Effector memory CD4-positive, alpha-beta T cell (primary cell): ENCODE measurements around the gene C1orf210.

Experiments used
- DNase-seq, 3 donors: peaks; one replicate each; pipeline ENCODE4 v3.0.0-alpha.2; 2020
- H3K27ac ChIP-seq: 2 replicates; pipeline ENCODE4 v1.7.0; 2013; ENCODE audit warnings: mild to moderate bottlenecking, low read length, moderate library complexity; ENCODE audit not compliant: insufficient read depth, poor library complexity, severe bottlenecking
- H3K27me3 ChIP-seq: replicated peaks from 2 replicates; pipeline ENCODE4 v1.7.0; 2013; ENCODE audit warnings: mild to moderate bottlenecking, low read length; ENCODE audit not compliant: insufficient read depth, control insufficient read depth, poor library complexity, severe bottlenecking
- H3K36me3 ChIP-seq: 2 replicates; pipeline ENCODE4 v1.7.0; 2013; ENCODE audit warnings: mild to moderate bottlenecking, low read length, moderate library complexity; ENCODE audit not compliant: control insufficient read depth, insufficient read depth
- H3K4me1 ChIP-seq: 2 replicates; pipeline ENCODE4 v1.7.0; 2013; ENCODE audit warnings: low read length, mild to moderate bottlenecking; ENCODE audit not compliant: control insufficient read depth, insufficient read depth, poor library complexity, severe bottlenecking
- H3K4me3 ChIP-seq: 2 replicates; pipeline ENCODE4 v1.7.0; 2013; ENCODE audit warnings: low read length, low read depth, mild to moderate bottlenecking; ENCODE audit not compliant: insufficient read depth, poor library complexity, severe bottlenecking
- H3K9me3 ChIP-seq: 2 replicates; pipeline ENCODE4 v1.7.0; 2013; ENCODE audit warnings: mild to moderate bottlenecking, low read length, moderate library complexity; ENCODE audit not compliant: control insufficient read depth

Gene C1orf210

DNA sequence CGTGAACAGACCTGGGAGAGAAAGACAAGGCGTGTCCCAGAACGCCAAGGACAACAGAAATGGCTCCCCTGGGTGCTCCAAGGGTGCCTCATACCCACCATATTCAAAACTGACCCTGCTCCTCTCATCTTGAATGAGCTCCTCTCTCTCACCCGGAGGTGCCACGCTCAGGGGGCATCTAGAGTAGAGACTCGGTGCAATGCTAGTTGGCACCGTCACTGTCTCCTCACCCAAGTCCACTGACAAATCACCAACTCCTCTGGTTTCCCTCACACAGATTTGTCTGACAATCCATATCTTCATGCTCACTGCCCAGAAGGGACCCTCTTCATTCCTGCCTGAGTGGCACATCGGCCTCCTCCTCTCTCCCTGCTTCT is 10.6 kb downstream of the C1orf210 start:
- Histone ChIP-seq H3K4me1 (peaks cover 8% of the 10 kb centered on the region), H3K27me3 (no peaks in the 10 kb centered on the region), H3K36me3 (no peaks in the 10 kb centered on the region), H3K4me3 (peak overlapping the region; percentile 37), H3K27ac (no peak overlapping the region), H3K9me3 (no peaks in the 10 kb centered on the region)
- DNase-seq = no peak

DNA sequence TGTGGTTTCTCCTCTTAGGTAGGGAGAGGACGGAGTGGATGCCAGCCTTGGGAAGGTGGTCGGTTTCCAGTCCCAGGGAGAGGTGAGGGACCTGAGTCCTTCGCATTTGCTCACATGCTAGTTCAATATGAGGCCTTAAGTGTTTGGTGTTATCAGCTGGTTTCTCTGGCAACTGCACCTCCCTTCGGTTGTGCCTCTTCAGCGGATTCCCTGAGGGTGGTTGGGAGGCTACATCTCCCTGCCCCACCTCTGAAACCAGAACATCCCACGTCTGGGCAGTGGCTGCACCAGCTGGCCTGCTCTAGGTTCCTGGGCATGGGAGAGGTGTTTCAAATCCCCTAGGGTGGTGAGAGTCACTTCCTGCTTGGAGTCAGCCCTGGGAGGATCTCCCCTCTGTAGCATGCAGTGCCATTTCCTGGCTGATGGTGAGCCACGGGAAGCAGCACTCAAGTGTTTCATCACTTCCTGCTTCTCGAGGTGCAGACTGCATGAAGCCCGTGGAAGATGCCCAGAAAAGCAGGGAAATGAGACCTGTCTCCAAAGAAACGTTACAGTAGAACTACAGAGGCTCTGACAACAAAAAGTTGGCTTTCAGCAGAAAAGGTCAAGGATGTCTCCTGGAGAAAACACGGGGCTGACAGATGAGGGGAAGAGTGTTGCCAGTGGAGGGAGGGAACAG is 11.1 kb downstream of the C1orf210 start:
- peak overlapping the region; percentile 37 for H3K4me3 ChIP-seq
- H3K27ac ChIP-seq = no peak overlapping the region

DNA sequence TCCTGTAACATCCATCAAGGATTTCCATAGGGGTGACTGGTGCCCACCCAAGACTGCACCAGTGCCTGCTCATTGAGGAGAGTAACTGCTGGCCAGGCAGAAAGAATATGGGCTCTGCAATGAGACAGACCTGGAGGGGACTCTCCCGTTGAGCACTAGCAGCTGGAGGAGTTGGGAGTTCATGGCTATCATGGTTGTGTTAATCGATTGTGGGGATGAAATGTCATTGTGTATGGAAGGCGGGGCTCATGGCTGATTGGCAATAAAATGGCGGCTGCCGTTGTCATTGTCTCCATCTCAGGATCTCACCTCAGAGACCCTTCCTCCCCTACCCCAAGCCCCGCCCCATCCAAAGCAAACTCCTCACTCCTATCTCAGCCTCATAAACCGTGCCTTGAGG is 11.7 kb downstream of the C1orf210 start:
- H3K36me3 ChIP-seq = no peaks in the 10 kb centered on the region
- no peak for DNase-seq
- H3K27me3 ChIP-seq = no peaks in the 10 kb centered on the region
- no peak overlapping the region for H3K4me3 ChIP-seq
- no peak overlapping the region for H3K27ac ChIP-seq
- peaks cover 8% of the 10 kb centered on the region for H3K4me1 ChIP-seq
- H3K9me3 ChIP-seq = no peaks in the 10 kb centered on the region

More for the DNA sequence above, 11.1 kb downstream of the C1orf210 start:
- DNase-seq = no peak
- H3K9me3 ChIP-seq = no peaks in the 10 kb centered on the region
- H3K27me3 ChIP-seq = no peaks in the 10 kb centered on the region
- peaks cover 8% of the 10 kb centered on the region for H3K4me1 ChIP-seq
- H3K36me3 ChIP-seq = no peaks in the 10 kb centered on the region

DNA sequence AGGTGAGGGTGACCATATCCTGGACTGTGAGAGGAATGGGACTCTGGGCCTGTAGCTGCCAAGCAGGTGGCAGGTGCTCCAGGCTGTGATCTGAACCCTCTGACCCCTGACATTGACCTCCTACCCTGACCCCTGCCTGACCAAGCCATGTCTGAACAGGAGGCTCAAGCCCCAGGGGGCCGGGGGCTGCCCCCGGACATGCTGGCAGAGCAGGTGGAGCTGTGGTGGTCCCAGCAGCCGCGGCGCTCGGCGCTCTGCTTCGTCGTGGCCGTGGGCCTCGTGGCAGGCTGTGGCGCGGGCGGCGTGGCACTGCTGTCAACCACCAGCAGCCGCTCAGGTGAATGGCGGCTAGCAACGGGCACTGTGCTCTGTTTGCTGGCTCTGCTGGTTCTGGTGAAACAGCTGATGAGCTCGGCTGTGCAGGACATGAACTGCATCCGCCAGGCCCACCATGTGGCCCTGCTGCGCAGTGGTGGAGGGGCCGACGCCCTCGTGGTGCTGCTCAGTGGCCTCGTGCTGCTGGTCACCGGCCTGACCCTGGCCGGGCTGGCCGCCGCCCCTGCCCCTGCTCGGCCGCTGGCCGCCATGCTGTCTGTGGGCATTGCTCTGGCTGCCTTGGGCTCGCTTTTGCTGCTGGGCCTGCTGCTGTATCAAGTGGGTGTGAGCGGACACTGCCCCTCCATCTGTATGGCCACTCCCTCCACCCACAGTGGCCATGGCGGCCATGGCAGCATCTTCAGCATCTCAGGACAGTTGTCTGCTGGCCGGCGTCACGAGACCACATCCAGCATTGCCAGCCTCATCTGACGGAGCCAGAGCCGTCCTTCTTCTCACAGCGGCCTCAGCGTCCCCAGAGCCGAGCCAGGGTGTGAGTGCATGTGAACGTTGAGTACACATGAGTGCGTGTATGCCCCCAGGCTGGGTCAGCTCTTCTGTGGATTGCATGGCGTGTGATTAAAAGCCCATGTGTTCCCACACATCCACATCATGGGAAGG is 12.5 kb downstream of the C1orf210 start:
- DNase-seq = no peak
- H3K36me3 ChIP-seq = no peaks in the 10 kb centered on the region
- no peaks in the 10 kb centered on the region for H3K27me3 ChIP-seq
- no peaks in the 10 kb centered on the region for H3K9me3 ChIP-seq
- peaks cover 8% of the 10 kb centered on the region for H3K4me1 ChIP-seq
- no peak overlapping the region for H3K4me3 ChIP-seq
- H3K27ac ChIP-seq = no peak overlapping the region

DNA sequence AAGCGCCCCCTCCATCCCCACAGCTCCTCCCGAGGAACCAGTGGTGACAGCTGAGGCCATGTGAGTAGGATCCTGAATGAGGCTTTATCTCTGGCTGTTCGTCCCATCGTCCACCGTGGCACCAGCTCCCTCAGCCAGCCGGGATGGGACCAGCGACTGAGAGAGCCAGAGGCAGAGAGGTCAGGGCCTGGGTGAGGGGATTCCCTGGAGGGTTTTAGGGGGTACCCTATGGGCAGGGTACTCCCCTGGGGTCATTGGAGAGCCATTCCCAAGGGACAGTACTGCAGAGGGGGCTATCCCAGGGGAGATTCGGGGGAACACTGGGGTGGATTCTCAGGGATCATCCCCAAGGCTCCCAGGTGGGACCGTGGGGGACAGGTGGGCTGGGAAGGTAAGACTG is 13.2 kb downstream of the C1orf210 start:
- H3K4me3 ChIP-seq = no peak overlapping the region
- DNase-seq = no peak
- H3K4me1 ChIP-seq = peaks cover 8% of the 10 kb centered on the region
- no peaks in the 10 kb centered on the region for H3K27me3 ChIP-seq
- H3K36me3 ChIP-seq = no peaks in the 10 kb centered on the region
- H3K9me3 ChIP-seq = no peaks in the 10 kb centered on the region
- no peak overlapping the region for H3K27ac ChIP-seq

- Histone ChIP-seq H3K9me3 (no peaks in the 10 kb centered on the region), H3K27me3 (no peaks in the 10 kb centered on the region), H3K4me3 (no peak overlapping the region), H3K27ac (no peak overlapping the region), H3K4me1 (peaks cover 8% of the 10 kb centered on the region), H3K36me3 (no peaks in the 10 kb centered on the region)
- DNase-seq = no peak
Observed at GRCh38 chr1:43271186-43272118, 13.9 kb downstream of the C1orf210 start.

GRCh38 chr1:43270421-43271095 is 14.8 kb downstream of the C1orf210 start:
- peak overlapping the region; percentile 5 for H3K4me3 ChIP-seq

DNA sequence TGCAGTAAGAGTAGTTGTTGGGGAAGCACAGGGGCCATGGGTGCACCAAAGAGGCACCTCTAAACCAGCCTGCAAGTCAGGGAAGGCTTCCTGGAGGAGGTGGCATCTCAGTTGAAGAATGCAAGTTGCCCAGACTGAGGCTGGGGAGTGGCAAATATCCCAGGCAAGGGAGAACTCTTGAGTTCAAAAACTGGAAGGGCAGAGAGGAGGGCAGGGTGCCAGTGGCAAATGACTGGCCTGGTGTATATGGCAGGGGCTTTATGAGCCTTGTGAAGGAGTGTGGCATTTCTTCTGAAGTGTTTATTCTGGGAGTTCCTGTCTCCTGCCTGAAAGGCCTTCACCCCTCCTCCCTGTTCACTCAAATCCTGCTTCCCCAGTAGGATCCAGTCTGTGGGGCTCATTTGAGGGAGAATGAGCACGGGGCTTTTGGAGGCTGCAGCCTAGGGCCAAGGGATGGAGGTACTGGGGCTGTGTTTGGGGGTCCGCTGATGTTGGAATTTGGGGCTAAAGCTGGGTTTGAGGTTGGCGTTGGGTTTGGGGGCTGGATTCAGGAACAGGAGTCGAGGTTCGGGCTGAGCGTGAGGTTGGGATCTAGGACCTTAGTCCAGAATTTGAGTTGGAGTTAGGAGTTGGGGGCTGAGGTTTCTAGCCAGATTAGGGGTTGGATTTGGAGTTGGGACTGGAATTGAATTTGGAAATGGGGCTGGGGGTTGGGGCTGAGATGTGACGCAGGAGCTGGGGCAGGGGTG is 15.6 kb downstream of the C1orf210 start, which contains the start of gene TMEM125:
Gene TMEM125, plus strand, starts transcription at position 357 of the 749 bp plus-strand sequence. CDS start 2,740 bp downstream, outside the sequence.
- H3K4me1 ChIP-seq = peaks cover 8% of the 10 kb centered on the region
- H3K36me3 ChIP-seq = no peaks in the 10 kb centered on the region
- H3K27me3 ChIP-seq = no peaks in the 10 kb centered on the region
- no peak for DNase-seq
- H3K9me3 ChIP-seq = no peaks in the 10 kb centered on the region
- no peak within 1 kb of the TSS for H3K27ac ChIP-seq
- peak within 1 kb of the TSS; percentile 5 for H3K4me3 ChIP-seq

More at GRCh38 chr1:43270421-43271095, 14.8 kb downstream of the C1orf210 start:
- no peak for DNase-seq
- H3K4me1 ChIP-seq = peaks cover 8% of the 10 kb centered on the region
- no peaks in the 10 kb centered on the region for H3K36me3 ChIP-seq
- H3K9me3 ChIP-seq = no peaks in the 10 kb centered on the region
- no peaks in the 10 kb centered on the region for H3K27me3 ChIP-seq
- H3K27ac ChIP-seq = no peak overlapping the region
